ENCODE measurements around the gene FBXO15.

FBXO15 gene

DNA sequence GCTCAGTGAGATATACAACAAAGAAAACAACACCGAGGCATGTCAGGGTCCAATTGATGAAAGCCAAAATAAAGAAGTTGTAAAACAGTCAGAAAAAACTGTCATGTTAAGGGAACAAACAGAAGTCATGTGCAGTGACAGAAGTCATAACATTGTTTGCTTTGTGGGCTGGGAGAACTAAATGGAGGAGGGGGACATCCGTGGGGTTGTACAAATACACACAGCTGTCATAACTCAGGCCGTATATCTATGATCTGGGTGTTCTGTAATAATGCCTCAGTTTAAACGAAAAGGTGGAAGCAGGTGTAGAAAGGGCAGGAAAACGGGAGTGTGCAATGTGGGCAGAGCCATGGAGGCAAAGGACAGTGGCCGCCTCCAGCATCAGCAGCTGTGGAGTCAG, 28.0 kb upstream of the FBXO15 start (continued):
- TF ChIP-seq, protein P1, sequence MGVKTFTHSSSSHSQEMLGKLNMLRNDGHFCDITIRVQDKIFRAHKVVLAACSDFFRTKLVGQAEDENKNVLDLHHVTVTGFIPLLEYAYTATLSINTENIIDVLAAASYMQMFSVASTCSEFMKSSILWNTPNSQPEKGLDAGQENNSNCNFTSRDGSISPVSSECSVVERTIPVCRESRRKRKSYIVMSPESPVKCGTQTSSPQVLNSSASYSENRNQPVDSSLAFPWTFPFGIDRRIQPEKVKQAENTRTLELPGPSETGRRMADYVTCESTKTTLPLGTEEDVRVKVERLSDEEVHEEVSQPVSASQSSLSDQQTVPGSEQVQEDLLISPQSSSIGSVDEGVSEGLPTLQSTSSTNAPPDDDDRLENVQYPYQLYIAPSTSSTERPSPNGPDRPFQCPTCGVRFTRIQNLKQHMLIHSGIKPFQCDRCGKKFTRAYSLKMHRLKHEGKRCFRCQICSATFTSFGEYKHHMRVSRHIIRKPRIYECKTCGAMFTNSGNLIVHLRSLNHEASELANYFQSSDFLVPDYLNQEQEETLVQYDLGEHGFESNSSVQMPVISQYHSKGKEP (tag by site-specific recombination; IDR thresholded peaks at IDR 0.05) = no peak
- TF ChIP-seq ZNF214 (tag by site-specific recombination; IDR thresholded peaks at IDR 0.05; ENCODE audit: borderline replicate concordance) (no peak), ZNF624 (tag by site-specific recombination; IDR thresholded peaks at IDR 0.05) (no peak), OVOL3 (tag by site-specific recombination; IDR thresholded peaks at IDR 0.05) (no peak)

DNA sequence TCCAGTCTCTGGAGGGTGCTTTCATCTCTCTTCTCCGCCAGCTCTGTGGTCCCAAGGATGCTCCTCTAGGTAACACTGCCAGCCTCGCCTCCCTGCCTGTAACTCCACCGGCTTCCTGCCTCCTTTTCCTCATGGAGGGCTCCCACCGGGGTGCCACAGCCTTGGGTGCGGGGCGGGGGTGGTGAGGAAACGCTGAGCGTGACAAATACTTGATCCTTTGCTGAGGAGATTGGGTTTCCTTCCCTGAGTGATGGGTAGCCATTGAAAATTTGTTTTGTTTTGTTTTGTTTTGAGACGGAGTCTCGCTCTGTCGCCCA, 25.8 kb upstream of the FBXO15 start:
- TF ChIP-seq ZNF624 (tag by site-specific recombination; IDR thresholded peaks at IDR 0.05) = no peak
- no peak for TF ChIP-seq ZNF335 (tag by site-specific recombination; conservative IDR thresholded peaks at IDR 0.05)
- TF ChIP-seq YY1 (tag by site-specific recombination; IDR thresholded peaks at IDR 0.05) = no peak
- TF ChIP-seq ZNF571 (tag by site-specific recombination; IDR thresholded peaks at IDR 0.05) = no peak
- TF ChIP-seq, protein P2, sequence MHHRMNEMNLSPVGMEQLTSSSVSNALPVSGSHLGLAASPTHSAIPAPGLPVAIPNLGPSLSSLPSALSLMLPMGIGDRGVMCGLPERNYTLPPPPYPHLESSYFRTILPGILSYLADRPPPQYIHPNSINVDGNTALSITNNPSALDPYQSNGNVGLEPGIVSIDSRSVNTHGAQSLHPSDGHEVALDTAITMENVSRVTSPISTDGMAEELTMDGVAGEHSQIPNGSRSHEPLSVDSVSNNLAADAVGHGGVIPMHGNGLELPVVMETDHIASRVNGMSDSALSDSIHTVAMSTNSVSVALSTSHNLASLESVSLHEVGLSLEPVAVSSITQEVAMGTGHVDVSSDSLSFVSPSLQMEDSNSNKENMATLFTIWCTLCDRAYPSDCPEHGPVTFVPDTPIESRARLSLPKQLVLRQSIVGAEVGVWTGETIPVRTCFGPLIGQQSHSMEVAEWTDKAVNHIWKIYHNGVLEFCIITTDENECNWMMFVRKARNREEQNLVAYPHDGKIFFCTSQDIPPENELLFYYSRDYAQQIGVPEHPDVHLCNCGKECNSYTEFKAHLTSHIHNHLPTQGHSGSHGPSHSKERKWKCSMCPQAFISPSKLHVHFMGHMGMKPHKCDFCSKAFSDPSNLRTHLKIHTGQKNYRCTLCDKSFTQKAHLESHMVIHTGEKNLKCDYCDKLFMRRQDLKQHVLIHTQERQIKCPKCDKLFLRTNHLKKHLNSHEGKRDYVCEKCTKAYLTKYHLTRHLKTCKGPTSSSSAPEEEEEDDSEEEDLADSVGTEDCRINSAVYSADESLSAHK (tag by site-specific recombination; IDR thresholded peaks at IDR 0.05) = no peak
- TF ChIP-seq ZFHX2 (tag by site-specific recombination; conservative IDR thresholded peaks at IDR 0.05) = no peak
- no peak for TF ChIP-seq ZNF521 (tag by site-specific recombination; IDR thresholded peaks at IDR 0.05)
- no peak for TF ChIP-seq SETDB1 (IDR thresholded peaks at IDR 0.05; ENCODE audit: insufficient read length, low read length)
- no peak for TF ChIP-seq ZNF596 (tag by site-specific recombination; IDR thresholded peaks at IDR 0.05)
- Histone ChIP-seq H3K36me3 (ENCODE audit: control insufficient read depth in 2 of 2, insufficient read depth in 1 of 2, low read length in 2 of 2) (no peaks in the 10 kb centered on the region), H3K9me3 (ENCODE audit: control insufficient read depth, insufficient read depth, low read depth, low read length) (no peaks in the 10 kb centered on the region), H3K4me1 (ENCODE audit: control insufficient read depth, insufficient read depth, low read length) (no peaks in the 10 kb centered on the region), H3K4me3 (ENCODE audit: low read depth, low read length) (no peak overlapping the region), H3K27ac (ENCODE audit: extremely low read depth, low read depth, low read length) (no peak overlapping the region)
- ChIA-PET POLR2A (no interaction called here), CTCF (no interaction called here)

DNA sequence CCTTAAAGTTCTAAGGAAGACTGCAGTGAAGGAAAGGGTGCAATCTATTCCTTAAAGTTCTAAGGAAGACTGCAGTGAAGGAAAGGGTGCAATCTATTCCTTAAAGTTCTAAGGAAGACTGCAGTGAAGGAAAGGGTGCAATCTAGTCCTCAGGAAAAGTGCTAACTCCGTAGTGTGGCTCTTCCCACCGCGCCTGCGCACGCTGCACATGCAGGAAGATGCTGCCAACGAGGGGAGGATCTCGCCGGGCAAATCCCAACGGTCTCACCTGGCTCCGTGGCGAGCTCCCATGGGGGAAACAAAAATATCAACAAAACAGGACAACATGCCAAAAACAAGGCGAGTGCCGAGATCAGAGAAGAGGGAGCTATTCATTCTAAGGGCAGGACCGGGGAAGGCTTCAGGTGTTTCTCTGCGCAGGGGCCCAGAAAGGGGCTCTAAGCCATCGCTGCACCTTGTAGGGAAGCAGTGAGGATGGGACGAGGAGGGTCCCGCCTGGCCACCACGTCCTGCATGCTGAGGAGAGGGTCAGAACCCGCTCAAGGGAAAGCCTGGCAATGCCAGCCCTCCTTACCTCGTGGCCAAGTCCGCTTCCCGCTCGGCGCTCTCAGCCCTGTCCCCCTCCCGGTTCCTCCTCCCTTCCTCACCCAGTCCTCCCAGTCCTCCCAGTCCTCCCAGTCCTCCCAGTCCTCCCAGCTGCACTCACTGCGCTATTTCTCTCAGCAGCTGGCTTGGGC, 25.2 kb upstream of the FBXO15 start:
- no peaks in the 10 kb centered on the region for H3K9me3 ChIP-seq (ENCODE audit: control insufficient read depth, insufficient read depth, low read depth, low read length)
- no peaks in the 10 kb centered on the region for H3K4me1 ChIP-seq (ENCODE audit: control insufficient read depth, insufficient read depth, low read length)
- H3K36me3 ChIP-seq (ENCODE audit: control insufficient read depth in 2 of 2, insufficient read depth in 1 of 2, low read length in 2 of 2) = no peaks in the 10 kb centered on the region
- no peak overlapping the region for H3K27ac ChIP-seq (ENCODE audit: extremely low read depth, low read depth, low read length)
- POLR2A ChIA-PET = no interaction called here
- H3K4me3 ChIP-seq (ENCODE audit: low read depth, low read length) = no peak overlapping the region
- CTCF ChIA-PET = no interaction called here
- TF ChIP-seq ZNF37A (tag by site-specific recombination; IDR thresholded peaks at IDR 0.05) (no peak), GFI1B (tag by site-specific recombination; IDR thresholded peaks at IDR 0.05) (no peak), ZFP3 (tag by site-specific recombination; IDR thresholded peaks at IDR 0.05; ENCODE audit: low read depth) (no peak)

DNA sequence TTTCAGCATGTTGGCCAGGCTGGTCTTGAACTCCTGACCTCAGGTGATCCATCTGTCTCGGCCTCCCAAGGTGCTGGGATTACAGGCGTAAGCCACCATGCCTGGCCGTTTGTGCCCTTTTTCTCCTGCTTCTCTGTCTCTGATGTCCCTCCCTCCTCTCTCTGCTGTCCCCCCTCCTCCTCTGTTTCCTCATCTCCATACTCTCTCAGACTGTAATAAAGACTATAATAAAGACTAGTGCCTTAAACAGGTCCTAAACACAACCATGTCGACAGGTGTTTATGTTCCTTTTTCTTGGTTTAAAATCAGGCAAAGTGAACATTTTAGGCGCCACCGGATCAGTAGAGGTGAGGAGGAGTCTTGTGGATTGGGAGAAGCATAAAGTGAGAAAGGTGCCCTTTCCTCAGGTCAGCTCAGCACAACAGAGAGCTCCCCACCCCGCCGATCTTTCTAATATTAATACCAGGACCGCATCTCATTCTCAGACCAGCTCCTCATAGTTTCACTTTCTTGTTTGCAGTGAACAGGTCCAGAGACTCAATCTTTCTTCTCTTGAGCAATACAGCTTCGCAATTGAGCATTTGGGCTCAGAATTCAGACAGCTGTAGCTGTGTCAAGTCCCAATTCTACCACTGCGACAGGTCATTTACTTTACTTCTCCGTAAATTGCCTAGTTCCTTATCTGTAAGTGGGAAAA, 24.4 kb upstream of the FBXO15 start:
- CTCF ChIA-PET = no interaction called here
- Histone ChIP-seq H3K9me3 (ENCODE audit: control insufficient read depth, insufficient read depth, low read depth, low read length) (no peaks in the 10 kb centered on the region), H3K4me1 (ENCODE audit: control insufficient read depth, insufficient read depth, low read length) (no peaks in the 10 kb centered on the region), H3K4me3 (ENCODE audit: low read depth, low read length) (no peak overlapping the region), H3K27ac (ENCODE audit: extremely low read depth, low read depth, low read length) (no peak overlapping the region), H3K36me3 (ENCODE audit: control insufficient read depth in 2 of 2, insufficient read depth in 1 of 2, low read length in 2 of 2) (no peaks in the 10 kb centered on the region)
- POLR2A ChIA-PET = no interaction called here
- no peak for TF ChIP-seq HOXD13 (CRISPR knock-in tag; IDR thresholded peaks at IDR 0.05; ENCODE audit: borderline replicate concordance)
- TF ChIP-seq, protein P3, sequence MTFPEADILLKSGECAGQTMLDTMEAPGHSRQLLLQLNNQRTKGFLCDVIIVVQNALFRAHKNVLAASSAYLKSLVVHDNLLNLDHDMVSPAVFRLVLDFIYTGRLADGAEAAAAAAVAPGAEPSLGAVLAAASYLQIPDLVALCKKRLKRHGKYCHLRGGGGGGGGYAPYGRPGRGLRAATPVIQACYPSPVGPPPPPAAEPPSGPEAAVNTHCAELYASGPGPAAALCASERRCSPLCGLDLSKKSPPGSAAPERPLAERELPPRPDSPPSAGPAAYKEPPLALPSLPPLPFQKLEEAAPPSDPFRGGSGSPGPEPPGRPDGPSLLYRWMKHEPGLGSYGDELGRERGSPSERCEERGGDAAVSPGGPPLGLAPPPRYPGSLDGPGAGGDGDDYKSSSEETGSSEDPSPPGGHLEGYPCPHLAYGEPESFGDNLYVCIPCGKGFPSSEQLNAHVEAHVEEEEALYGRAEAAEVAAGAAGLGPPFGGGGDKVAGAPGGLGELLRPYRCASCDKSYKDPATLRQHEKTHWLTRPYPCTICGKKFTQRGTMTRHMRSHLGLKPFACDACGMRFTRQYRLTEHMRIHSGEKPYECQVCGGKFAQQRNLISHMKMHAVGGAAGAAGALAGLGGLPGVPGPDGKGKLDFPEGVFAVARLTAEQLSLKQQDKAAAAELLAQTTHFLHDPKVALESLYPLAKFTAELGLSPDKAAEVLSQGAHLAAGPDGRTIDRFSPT (tag by site-specific recombination; IDR thresholded peaks at IDR 0.05) = no peak
- TF ChIP-seq, protein P4, sequence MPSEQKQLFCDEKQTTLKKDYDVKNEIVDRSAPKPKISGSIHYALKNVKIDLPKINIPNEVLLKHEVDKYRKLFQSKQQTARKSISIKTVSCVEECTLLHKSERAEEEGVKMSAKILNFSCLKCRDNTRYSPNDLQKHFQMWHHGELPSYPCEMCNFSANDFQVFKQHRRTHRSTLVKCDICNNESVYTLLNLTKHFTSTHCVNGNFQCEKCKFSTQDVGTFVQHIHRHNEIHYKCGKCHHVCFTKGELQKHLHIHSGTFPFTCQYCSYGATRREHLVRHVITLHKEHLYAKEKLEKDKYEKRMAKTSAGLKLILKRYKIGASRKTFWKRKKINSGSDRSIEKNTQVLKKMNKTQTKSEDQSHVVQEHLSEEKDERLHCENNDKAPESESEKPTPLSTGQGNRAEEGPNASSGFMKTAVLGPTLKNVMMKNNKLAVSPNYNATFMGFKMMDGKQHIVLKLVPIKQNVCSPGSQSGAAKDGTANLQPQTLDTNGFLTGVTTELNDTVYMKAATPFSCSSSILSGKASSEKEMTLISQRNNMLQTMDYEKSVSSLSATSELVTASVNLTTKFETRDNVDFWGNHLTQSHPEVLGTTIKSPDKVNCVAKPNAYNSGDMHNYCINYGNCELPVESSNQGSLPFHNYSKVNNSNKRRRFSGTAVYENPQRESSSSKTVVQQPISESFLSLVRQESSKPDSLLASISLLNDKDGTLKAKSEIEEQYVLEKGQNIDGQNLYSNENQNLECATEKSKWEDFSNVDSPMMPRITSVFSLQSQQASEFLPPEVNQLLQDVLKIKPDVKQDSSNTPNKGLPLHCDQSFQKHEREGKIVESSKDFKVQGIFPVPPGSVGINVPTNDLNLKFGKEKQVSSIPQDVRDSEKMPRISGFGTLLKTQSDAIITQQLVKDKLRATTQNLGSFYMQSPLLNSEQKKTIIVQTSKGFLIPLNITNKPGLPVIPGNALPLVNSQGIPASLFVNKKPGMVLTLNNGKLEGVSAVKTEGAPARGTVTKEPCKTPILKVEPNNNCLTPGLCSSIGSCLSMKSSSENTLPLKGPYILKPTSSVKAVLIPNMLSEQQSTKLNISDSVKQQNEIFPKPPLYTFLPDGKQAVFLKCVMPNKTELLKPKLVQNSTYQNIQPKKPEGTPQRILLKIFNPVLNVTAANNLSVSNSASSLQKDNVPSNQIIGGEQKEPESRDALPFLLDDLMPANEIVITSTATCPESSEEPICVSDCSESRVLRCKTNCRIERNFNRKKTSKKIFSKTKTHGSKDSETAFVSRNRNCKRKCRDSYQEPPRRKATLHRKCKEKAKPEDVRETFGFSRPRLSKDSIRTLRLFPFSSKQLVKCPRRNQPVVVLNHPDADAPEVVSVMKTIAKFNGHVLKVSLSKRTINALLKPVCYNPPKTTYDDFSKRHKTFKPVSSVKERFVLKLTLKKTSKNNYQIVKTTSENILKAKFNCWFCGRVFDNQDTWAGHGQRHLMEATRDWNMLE (tag by site-specific recombination; conservative IDR thresholded peaks at IDR 0.05; ENCODE audit: low read depth) = no peak

Measured in HEK293 (cell line).